HEK293 (cell line): ENCODE measurements around the gene CYP27B1.

ENCODE experiments used
- CTCF ChIA-PET: fragments of 350-600 bp; formaldehyde crosslinking; extraction: SDS; loops from one replicate; lab custom pipeline; 2021; ENCODE audit warnings: antibody characterized with exemption; lab: Yijun Ruan, JAX
- POLR2A ChIA-PET: fragments of 300-600 bp; formaldehyde crosslinking; extraction: SDS; loops from one replicate; lab custom pipeline; 2020; ENCODE audit warnings: antibody characterized with exemption, inconsistent platforms; lab: Yijun Ruan, JAX
- H3K27ac ChIP-seq: fragments of 200-500 bp; sonication (Bioruptor generic); 2 replicates; pipeline ENCODE4 v1.5.1; 2014; ENCODE audit warnings: low read depth, low read length, control low read depth, inconsistent platforms; ENCODE audit errors: extremely low read depth
- H3K36me3 ChIP-seq, 2 experiments: fragments of 200-500 bp in 1 of 2; sonication (Bioruptor generic) in 1 of 2; 1 replicate in 1 of 2; 2 replicates in 1 of 2; pipeline ENCODE4 v1.5.1; 2014 to 2017; ENCODE audit warnings: inconsistent platforms in 2 of 2, low read length in 2 of 2; ENCODE audit not compliant: control insufficient read depth in 2 of 2, insufficient read depth in 1 of 2
- H3K4me1 ChIP-seq: fragments of 200-500 bp; sonication (Bioruptor generic); 2 replicates; pipeline ENCODE4 v1.5.1; 2014; ENCODE audit warnings: mild to moderate bottlenecking, low read length, inconsistent platforms; ENCODE audit not compliant: control insufficient read depth, insufficient read depth
- H3K4me3 ChIP-seq: 2 replicates; pipeline ENCODE4 v1.5.1; 2011; ENCODE audit warnings: low read depth, mild to moderate bottlenecking, control low read depth, low read length, moderate library complexity
- H3K9me3 ChIP-seq: fragments of 200-500 bp; sonication (Bioruptor generic); 2 replicates; pipeline ENCODE4 v1.5.1; 2014; ENCODE audit warnings: low read depth, low read length, inconsistent platforms; ENCODE audit not compliant: control insufficient read depth, insufficient read depth
- GLIS2 ChIP-seq: fragments of 450-650 bp; formaldehyde crosslinking; IDR thresholded peaks from 2 replicates; pipeline ENCODE4 v1.5.1; 2016; ENCODE audit warnings: missing biosample characterization, missing genetic modification characterization
- MEIS1 ChIP-seq: sonication (generic); formaldehyde crosslinking; IDR thresholded peaks from 2 replicates; pipeline ENCODE4 v1.8.1; 2022; ENCODE audit warnings: missing genetic modification reagents, mild to moderate bottlenecking, borderline replicate concordance
- PRDM1 ChIP-seq: fragments of 450-650 bp; formaldehyde crosslinking; IDR thresholded peaks from 2 replicates; pipeline ENCODE4; 2016; ENCODE audit warnings: missing biosample characterization, missing genetic modification characterization
- REST ChIP-seq: fragments of 450-650 bp; formaldehyde crosslinking; IDR thresholded peaks from 2 replicates; pipeline ENCODE4 v1.5.1; 2016; ENCODE audit warnings: missing biosample characterization, missing genetic modification characterization
- SCRT2 ChIP-seq: fragments of 450-650 bp; formaldehyde crosslinking; IDR thresholded peaks from 2 replicates; pipeline ENCODE4 v1.5.1; 2016; ENCODE audit warnings: missing biosample characterization, missing genetic modification characterization
- ZBTB17 ChIP-seq: fragments of 450-650 bp; formaldehyde crosslinking; IDR thresholded peaks from 2 replicates; pipeline ENCODE4 v1.5.1; 2016; ENCODE audit warnings: missing biosample characterization, missing genetic modification characterization
- ZBTB48 ChIP-seq: fragments of 450-650 bp; formaldehyde crosslinking; IDR thresholded peaks from 2 replicates; pipeline ENCODE4 v1.5.1; 2016; ENCODE audit warnings: missing biosample characterization, missing genetic modification characterization
- ZBTB8A ChIP-seq: fragments of 450-650 bp; formaldehyde crosslinking; IDR thresholded peaks from 2 replicates; pipeline ENCODE4 v1.5.1; 2016; ENCODE audit warnings: missing biosample characterization, missing genetic modification characterization
- ZEB2 ChIP-seq: fragments of 450-650 bp; formaldehyde crosslinking; IDR thresholded peaks from 2 replicates; pipeline ENCODE4 v1.5.1; 2016; ENCODE audit warnings: missing biosample characterization, missing genetic modification characterization
- ZNF157 ChIP-seq: fragments of 450-650 bp; formaldehyde crosslinking; IDR thresholded peaks from 2 replicates; pipeline ENCODE4 v1.5.1; 2016; ENCODE audit warnings: missing biosample characterization, missing genetic modification characterization
- ZNF174 ChIP-seq: fragments of 450-650 bp; formaldehyde crosslinking; IDR thresholded peaks from 2 replicates; pipeline ENCODE4 v1.5.0; 2017; ENCODE audit warnings: missing biosample characterization, mild to moderate bottlenecking, missing genetic modification characterization
- ZNF248 ChIP-seq: fragments of 450-650 bp; formaldehyde crosslinking; IDR thresholded peaks from 2 replicates; pipeline ENCODE4 v1.5.1; 2017; ENCODE audit warnings: missing biosample characterization, missing genetic modification characterization
- ZNF335 ChIP-seq: fragments of 450-650 bp; formaldehyde crosslinking; conservative IDR thresholded peaks from 2 replicates; pipeline ENCODE4 v1.5.1; 2016; ENCODE audit warnings: missing biosample characterization, missing genetic modification characterization
- ZNF600 ChIP-seq: fragments of 450-650 bp; formaldehyde crosslinking; IDR thresholded peaks from 2 replicates; pipeline ENCODE4 v1.5.1; 2016; ENCODE audit warnings: missing biosample characterization, missing genetic modification characterization
- ZNF777 ChIP-seq: fragments of 450-650 bp; formaldehyde crosslinking; IDR thresholded peaks from 2 replicates; pipeline ENCODE4 v1.5.1; 2017; ENCODE audit warnings: missing biosample characterization, missing genetic modification characterization, borderline replicate concordance

The CYP27B1 gene

GRCh38 chr12:57765003-57765697 lies 1.7 kb downstream of the CYP27B1 start (continued):
- TF ChIP-seq REST (tag by site-specific recombination) (0 out of 2 replicates have a peak, but pooled peaks have one; percentile 13), ZBTB48 (tag by site-specific recombination) (0 out of 2 replicates have a peak, but pooled peaks have one; percentile 29), ZNF600 (tag by site-specific recombination) (peak; percentile 93), MEIS1 (CRISPR knock-in tag) (no peak), ZNF777 (tag by site-specific recombination) (peak; percentile 24; the same call in 1 of the 2 replicates), ZNF248 (tag by site-specific recombination) (no peak), PRDM1 (tag by site-specific recombination) (0 out of 2 replicates have a peak, but pooled peaks have one; percentile 12), ZNF335 (tag by site-specific recombination) (peak; percentile 75), ZBTB17 (peak; percentile 90), ZNF174 (no peak), ZBTB8A (tag by site-specific recombination) (peak; percentile 79), GLIS2 (tag by site-specific recombination) (peak; percentile 18; the same call in 1 of the 2 replicates), ZEB2 (tag by site-specific recombination) (0 out of 2 replicates have a peak, but pooled peaks have one; percentile 18)

- no peak for TF ChIP-seq REST (tag by site-specific recombination)
- CTCF ChIA-PET, result interaction anchor here (0.7 to 3.8 kb wide), 3 partner anchors 9 to 141 kb away, joined by 3 to 26 read pairs (median 3); partner anchors contain the start of gene MARCHF9
- POLR2A ChIA-PET, result interaction anchor here (0.8 kb wide), 1 partner anchor 15 kb away, joined by 3 read pairs; no protein-coding TSS in a partner anchor
- Histone ChIP-seq H3K27ac (no peak overlapping the region), H3K9me3 (no peaks in the 10 kb centered on the region), H3K36me3 (peaks cover 0 to 33% of the 10 kb centered on the region in 2 experiments; a peak in 2 of 3 replicates), H3K4me3 (no peak overlapping the region), H3K4me1 (peaks cover 15% of the 10 kb centered on the region)
Observed at GRCh38 chr12:57764662-57765002, 2.2 kb downstream of the CYP27B1 start.

GRCh38 chr12:57763881-57764661 lies 2.8 kb downstream of the CYP27B1 start:
- peaks cover 15% of the 10 kb centered on the region for H3K4me1 ChIP-seq
- peaks cover 0 to 32% of the 10 kb centered on the region in 2 experiments; a peak in 2 of 3 replicates for H3K36me3 ChIP-seq
- TF ChIP-seq ZNF157 (tag by site-specific recombination) (no peak), SCRT2 (tag by site-specific recombination) (peak; percentile 60)
- H3K4me3 ChIP-seq, result no peak overlapping the region
- POLR2A ChIA-PET, result interaction anchor here (0.8 kb wide), 1 partner anchor 16 kb away, joined by 3 read pairs; no protein-coding TSS in a partner anchor
- H3K27ac ChIP-seq, result no peak overlapping the region
- CTCF ChIA-PET, result interaction anchor here (0.7 to 3.8 kb wide), 4 partner anchors 8 to 141 kb away, joined by 3 to 26 read pairs (median 3); partner anchors contain the start of genes MARCHF9 and TSFM
- no peaks in the 10 kb centered on the region for H3K9me3 ChIP-seq
